Stimulated activated CD4-positive, alpha-beta T cell treated with anti-CD3 and anti-CD28 coated beads, TNF-alpha, amount 100 ng/mL, for 4 hours (primary cell): Measurements from ENCODE around the gene BMP6.

ENCODE experiments used
- DNase-seq, 3 experiments: peaks; one replicate each; pipeline ENCODE4 v3.0.0-alpha.2; 2020; ENCODE audit warnings: low read depth in 3 of 3

BMP6 gene

GRCh38 chr6:7747433-7747832, 21.5 kb downstream of the BMP6 start:
- no peak for DNase-seq

- DNase-seq = no peak
These were observed 22.1 kb downstream of the BMP6 start for GRCh38 chr6:7747901-7748504.

GRCh38 chr6:7749478-7749877, 23.6 kb downstream of the BMP6 start:
- DNase-seq = no peak

- DNase-seq = no peak
These were observed 24.3 kb downstream of the BMP6 start for GRCh38 chr6:7750197-7750596.

GRCh38 chr6:7758456-7758855, 32.6 kb downstream of the BMP6 start:
- no peak for DNase-seq

- DNase-seq = no peak
These were observed 33.4 kb downstream of the BMP6 start for GRCh38 chr6:7759320-7759719.

GRCh38 chr6:7761051-7761450, 35.2 kb downstream of the BMP6 start:
- DNase-seq = no peak

- DNase-seq = no peak
These were observed 36.9 kb downstream of the BMP6 start for GRCh38 chr6:7762760-7763159.

- DNase-seq = no peak
These were observed 38.0 kb downstream of the BMP6 start for GRCh38 chr6:7763881-7764280.

GRCh38 chr6:7765575-7766325, 39.9 kb downstream of the BMP6 start:
- no peak for DNase-seq

GRCh38 chr6:7769702-7770101, 43.8 kb downstream of the BMP6 start:
- DNase-seq = no peak

- DNase-seq = no peak
These were observed 44.2 kb downstream of the BMP6 start for GRCh38 chr6:7770111-7770510.

- no peak for DNase-seq
These were observed 44.7 kb downstream of the BMP6 start for GRCh38 chr6:7770601-7771000.

GRCh38 chr6:7773322-7773721, 47.4 kb downstream of the BMP6 start:
- DNase-seq = no peak

GRCh38 chr6:7773914-7774313, 48.0 kb downstream of the BMP6 start:
- no peak for DNase-seq

GRCh38 chr6:7776509-7776908, 50.6 kb downstream of the BMP6 start:
- no peak for DNase-seq

GRCh38 chr6:7777074-7777473, 51.2 kb downstream of the BMP6 start:
- no peak for DNase-seq

- no peak for DNase-seq
These were observed 55.3 kb downstream of the BMP6 start for GRCh38 chr6:7781240-7781639.

GRCh38 chr6:7784248-7784647, 58.3 kb downstream of the BMP6 start:
- DNase-seq = no peak

GRCh38 chr6:7784706-7785105, 58.8 kb downstream of the BMP6 start:
- no peak for DNase-seq

GRCh38 chr6:7785243-7786035, 59.5 kb downstream of the BMP6 start:
- DNase-seq = no peak

- no peak for DNase-seq
These were observed 60.3 kb downstream of the BMP6 start for GRCh38 chr6:7786214-7786661.

GRCh38 chr6:7787137-7787608, 61.3 kb downstream of the BMP6 start:
- no peak for DNase-seq
